ENCODE measurements around the gene ASXL2. TPM values are rescaled to one million over a fixed set of nuclear protein-coding genes. Genes with fewer than 3 reads are reported as not detected.
"Not testable (repeated sequence)": the region's sequence is repeated elsewhere in the genome, so short reads cannot be mapped to it uniquely, and the experiment has no call there.

The ASXL2 gene
- total RNA-seq, 2 donors from 2014 or later: 33.7 to 33.9 TPM

GRCh38 chr2:25905126-25905525 lies 26.8 kb upstream of the ASXL2 start:
- no peak for ATAC-seq
- no peaks in the 10 kb centered on the region for H3K9me3 ChIP-seq (ENCODE audit: control insufficient read depth, low read length, poor library complexity, severe bottlenecking)
- Mint-ChIP-seq H3K27ac (no peak overlapping the region), H3K27me3 (no peaks in the 10 kb centered on the region), H3K4me1 (no peaks in the 10 kb centered on the region), H3K36me3 (ENCODE audit: low read depth) (no peaks in the 10 kb centered on the region), H3K4me3 (no peak overlapping the region)
- no peak for DNase-seq

- no peak overlapping the region for H3K4me3 Mint-ChIP-seq
- H3K27ac Mint-ChIP-seq: no peak overlapping the region
- ATAC-seq: no peak
- peaks cover 4% of the 10 kb centered on the region for H3K4me1 Mint-ChIP-seq
- no peaks in the 10 kb centered on the region for H3K9me3 ChIP-seq (ENCODE audit: control insufficient read depth, low read length, poor library complexity, severe bottlenecking)
- H3K36me3 Mint-ChIP-seq (ENCODE audit: low read depth): no peaks in the 10 kb centered on the region
- no peak for DNase-seq
- H3K27me3 Mint-ChIP-seq: peaks cover 4% of the 10 kb centered on the region
Measured at GRCh38 chr2:25903216-25903776, 25.0 kb upstream of the ASXL2 start.

GRCh38 chr2:25899404-25899970 lies 21.2 kb upstream of the ASXL2 start:
- H3K9me3 ChIP-seq (ENCODE audit: control insufficient read depth, low read length, poor library complexity, severe bottlenecking): no peaks in the 10 kb centered on the region
- ATAC-seq (no peak), DNase-seq (no peak)
- Mint-ChIP-seq H3K4me3 (no peak overlapping the region), H3K27me3 (peaks cover 5% of the 10 kb centered on the region), H3K27ac (no peak overlapping the region), H3K36me3 (ENCODE audit: low read depth) (no peaks in the 10 kb centered on the region), H3K4me1 (peaks cover 4% of the 10 kb centered on the region)

GRCh38 chr2:25897506-25897905 lies 19.2 kb upstream of the ASXL2 start:
- Mint-ChIP-seq H3K27ac (no peak overlapping the region), H3K4me3 (no peak overlapping the region), H3K4me1 (peaks cover 4% of the 10 kb centered on the region), H3K27me3 (peaks cover 5% of the 10 kb centered on the region), H3K36me3 (ENCODE audit: low read depth) (no peaks in the 10 kb centered on the region)
- H3K9me3 ChIP-seq (ENCODE audit: control insufficient read depth, low read length, poor library complexity, severe bottlenecking): no peaks in the 10 kb centered on the region
- no peak for ATAC-seq
- DNase-seq: no peak

- not testable (repeated sequence) for H3K36me3 Mint-ChIP-seq (ENCODE audit: low read depth)
Measured at GRCh38 chr2:25896308-25896707, 18.0 kb upstream of the ASXL2 start.

GRCh38 chr2:25895610-25896009 lies 17.3 kb upstream of the ASXL2 start:
- Mint-ChIP-seq H3K4me1 (peaks cover 4% of the 10 kb centered on the region), H3K4me3 (no peak overlapping the region), H3K36me3 (ENCODE audit: low read depth) (no peaks in the 10 kb centered on the region), H3K27ac (no peak overlapping the region), H3K27me3 (peaks cover 5% of the 10 kb centered on the region)
- ATAC-seq: no peak
- no peak for DNase-seq
- H3K9me3 ChIP-seq (ENCODE audit: control insufficient read depth, low read length, poor library complexity, severe bottlenecking): no peaks in the 10 kb centered on the region

More at GRCh38 chr2:25896308-25896707, 18.0 kb upstream of the ASXL2 start:
- not testable (repeated sequence) for H3K4me1 Mint-ChIP-seq; H3K27me3 Mint-ChIP-seq; DNase-seq; H3K9me3 ChIP-seq (ENCODE audit: control insufficient read depth, low read length, poor library complexity, severe bottlenecking); H3K27ac Mint-ChIP-seq; ATAC-seq; H3K4me3 Mint-ChIP-seq

- no peak for ATAC-seq
- H3K4me3 Mint-ChIP-seq: no peak overlapping the region
- no peaks in the 10 kb centered on the region for H3K36me3 Mint-ChIP-seq (ENCODE audit: low read depth)
- H3K27me3 Mint-ChIP-seq: peaks cover 5% of the 10 kb centered on the region
- no peak overlapping the region for H3K27ac Mint-ChIP-seq
- no peaks in the 10 kb centered on the region for H3K9me3 ChIP-seq (ENCODE audit: control insufficient read depth, low read length, poor library complexity, severe bottlenecking)
- no peak for DNase-seq
- H3K4me1 Mint-ChIP-seq: peaks cover 4% of the 10 kb centered on the region
Measured at GRCh38 chr2:25895018-25895417, 16.7 kb upstream of the ASXL2 start.

GRCh38 chr2:25894135-25894830 lies 16.0 kb upstream of the ASXL2 start:
- peaks cover 5% of the 10 kb centered on the region for H3K27me3 Mint-ChIP-seq
- peaks cover 4% of the 10 kb centered on the region for H3K4me1 Mint-ChIP-seq

GRCh38 chr2:25891672-25892071 lies 13.4 kb upstream of the ASXL2 start:
- H3K4me3 Mint-ChIP-seq: no peak overlapping the region
- ATAC-seq (no peak), DNase-seq (no peak)
- no peaks in the 10 kb centered on the region for H3K36me3 Mint-ChIP-seq (ENCODE audit: low read depth)
- no peaks in the 10 kb centered on the region for H3K9me3 ChIP-seq (ENCODE audit: control insufficient read depth, low read length, poor library complexity, severe bottlenecking)
- no peak overlapping the region for H3K27ac Mint-ChIP-seq
- no peaks in the 10 kb centered on the region for H3K4me1 Mint-ChIP-seq
- no peaks in the 10 kb centered on the region for H3K27me3 Mint-ChIP-seq

More at GRCh38 chr2:25894135-25894830, 16.0 kb upstream of the ASXL2 start:
- DNase-seq (no peak), ATAC-seq (no peak)
- no peaks in the 10 kb centered on the region for H3K9me3 ChIP-seq (ENCODE audit: control insufficient read depth, low read length, poor library complexity, severe bottlenecking)
- no peaks in the 10 kb centered on the region for H3K36me3 Mint-ChIP-seq (ENCODE audit: low read depth)
- H3K4me3 Mint-ChIP-seq: no peak overlapping the region
- H3K27ac Mint-ChIP-seq: no peak overlapping the region

GRCh38 chr2:25887624-25888242 lies 9.4 kb upstream of the ASXL2 start:
- DNase-seq (no peak), ATAC-seq (no peak)
- H3K36me3 Mint-ChIP-seq (ENCODE audit: low read depth): no peaks in the 10 kb centered on the region
- H3K27ac Mint-ChIP-seq: no peak overlapping the region
- peaks cover 4% of the 10 kb centered on the region for H3K27me3 Mint-ChIP-seq
- no peak overlapping the region for H3K4me3 Mint-ChIP-seq
- no peaks in the 10 kb centered on the region for H3K4me1 Mint-ChIP-seq
- H3K9me3 ChIP-seq (ENCODE audit: control insufficient read depth, low read length, poor library complexity, severe bottlenecking): no peaks in the 10 kb centered on the region

- DNase-seq: no peak
- H3K36me3 Mint-ChIP-seq (ENCODE audit: low read depth): no peaks in the 10 kb centered on the region
- no peaks in the 10 kb centered on the region for H3K4me1 Mint-ChIP-seq
- ATAC-seq: no peak
- H3K27me3 Mint-ChIP-seq: peaks cover 4% of the 10 kb centered on the region
- H3K9me3 ChIP-seq (ENCODE audit: control insufficient read depth, low read length, poor library complexity, severe bottlenecking): no peaks in the 10 kb centered on the region
- no peak overlapping the region for H3K4me3 Mint-ChIP-seq
- no peak overlapping the region for H3K27ac Mint-ChIP-seq
Measured at GRCh38 chr2:25885933-25886332, 7.6 kb upstream of the ASXL2 start.

GRCh38 chr2:25881764-25882163 lies 3.5 kb upstream of the ASXL2 start:
- Mint-ChIP-seq H3K4me1 (peaks cover 12% of the 10 kb centered on the region), H3K4me3 (no peak overlapping the region), H3K27me3 (peaks cover 4% of the 10 kb centered on the region), H3K27ac (no peak overlapping the region), H3K36me3 (ENCODE audit: low read depth) (peaks cover 2% of the 10 kb centered on the region)
- no peaks in the 10 kb centered on the region for H3K9me3 ChIP-seq (ENCODE audit: control insufficient read depth, low read length, poor library complexity, severe bottlenecking)
- DNase-seq: no peak
- no peak for ATAC-seq

- no peak for ATAC-seq
- no peak for DNase-seq
- H3K9me3 ChIP-seq (ENCODE audit: control insufficient read depth, low read length, poor library complexity, severe bottlenecking): no peaks in the 10 kb centered on the region
- peaks cover 21% of the 10 kb centered on the region for H3K4me1 Mint-ChIP-seq
- no peaks in the 10 kb centered on the region for H3K27me3 Mint-ChIP-seq
- peak overlapping the region; percentile 96 for H3K4me3 Mint-ChIP-seq
- peaks cover 2% of the 10 kb centered on the region for H3K36me3 Mint-ChIP-seq (ENCODE audit: low read depth)
- H3K27ac Mint-ChIP-seq: peak overlapping the region; percentile 95
Measured at GRCh38 chr2:25879133-25879730, 945 bp upstream of the ASXL2 start.
